A549 (cell line): ENCODE data around the gene FBXO28.

Experiments used
- CHD2 ChIP-seq: fragments of 150-350 bp; IDR thresholded peaks from 2 replicates; pipeline ENCODE4 v1.6.1; 2014; ENCODE audit warnings: low read length; ENCODE audit not compliant: partially characterized antibody
- CTCF ChIP-seq: fragments of >200 bp; sonication (Bioruptor Twin); formaldehyde crosslinking; IDR thresholded peaks from 3 replicates; pipeline ENCODE4 v1.5.1; 2016
- HOXB13 ChIP-seq: fragments of 250-450 bp; sonication (Bioruptor Pico); IDR thresholded peaks from 2 replicates; pipeline ENCODE4 v1.5.0; 2020; ENCODE audit warnings: low read depth, mild to moderate bottlenecking, moderate library complexity
- POLR2A ChIP-seq: IDR thresholded peaks from 2 replicates; pipeline ENCODE4 v1.6.1; 2012; ENCODE audit warnings: mild to moderate bottlenecking, low read length
- RAD21 ChIP-seq, 2 experiments: fragments of >200 bp in 1 of 2; sonication (Bioruptor Twin) in 1 of 2; formaldehyde crosslinking in 1 of 2; IDR thresholded peaks in 1 of 2; conservative IDR thresholded peaks in 1 of 2; 2 replicates in 1 of 2; 3 replicates in 1 of 2; pipeline ENCODE4 v1.6.1; 2012 to 2018; ENCODE audit warnings: inconsistent platforms in 1 of 2
- ZSCAN20 ChIP-seq: fragments of 250-450 bp; sonication (Bioruptor Pico); IDR thresholded peaks from 2 replicates; pipeline ENCODE4 v1.8.0; 2022; ENCODE audit warnings: mild to moderate bottlenecking, moderate library complexity

GRCh38 chr1:224064150-224064549 lies 49.8 kb upstream of the FBXO28 start:
- no peak for TF ChIP-seq RAD21 (conservative IDR thresholded peaks at IDR 0.05 in 1 of 2, IDR thresholded peaks at IDR 0.05 in 1 of 2)
- no peak for TF ChIP-seq CTCF
- no peak for TF ChIP-seq POLR2A
- no peak for TF ChIP-seq CHD2
- TF ChIP-seq HOXB13 (CRISPR knock-in tag) = no peak
- no peak for TF ChIP-seq ZSCAN20 (CRISPR knock-in tag)
